ENCODE measurements around the gene PRKG2. TPM values are rescaled to one million over a fixed set of nuclear protein-coding genes. Genes with fewer than 3 reads are reported as not detected.

PRKG2 gene
- polyA plus RNA-seq, 2 of the 4 experiments (the other 2 are of a cell fraction): 0.96 to 5.3 TPM

GRCh38 chr4:81221303-81222081 lies 6.5 kb upstream of the PRKG2 start:
- H3K4me1 ChIP-seq: no peaks in the 10 kb centered on the region
- ChIA-PET POLR2A (interaction anchor here (0.6 kb wide), 1 partner anchor 120 kb away, joined by 3 read pairs; no protein-coding TSS in a partner anchor), CTCF (no interaction called here)
- no peak for TF ChIP-seq CHD2 (IDR thresholded peaks at IDR 0.05; ENCODE audit: low read length, partially characterized antibody)
- DNase-seq (ENCODE audit: low read depth in 1 of 2, low spot score in 1 of 2) (no peak), FAIRE-seq (no peak), ATAC-seq (no peak)
- H3K27ac ChIP-seq: no peak overlapping the region
- no peak overlapping the region for H3K4me2 ChIP-seq
- no peak overlapping the region for H3K4me3 ChIP-seq
- H3K9me3 ChIP-seq: no peaks in the 10 kb centered on the region
- 17% methylated on average over 3 of the region's 3 CpGs for WGBS (ENCODE audit: missing lambda C conversion rate)

GRCh38 chr4:81220271-81220670 lies 5.2 kb upstream of the PRKG2 start:
- Histone ChIP-seq H3K4me2 (no peak overlapping the region), H3K4me1 (no peaks in the 10 kb centered on the region), H3K9me3 (no peaks in the 10 kb centered on the region), H3K4me3 (no peak overlapping the region), H3K27ac (no peak overlapping the region)
- DNase-seq (ENCODE audit: low read depth in 1 of 2, low spot score in 1 of 2) (no peak), FAIRE-seq (no peak), ATAC-seq (no peak)
- WGBS (ENCODE audit: missing lambda C conversion rate): 90% methylated on average over 1 of the region's 1 CpG
- ChIA-PET POLR2A (no interaction called here), CTCF (interaction anchor here (0.9 to 1.5 kb wide), 2 partner anchors 9 to 132 kb away, joined by 3 to 6 read pairs; no protein-coding TSS in a partner anchor)
- no peak for TF ChIP-seq MYC (IDR thresholded peaks at IDR 0.05; ENCODE audit: borderline replicate concordance, low read length)
- no peak for TF ChIP-seq NPAS2 (CRISPR knock-in tag; IDR thresholded peaks at IDR 0.05; ENCODE audit: borderline replicate concordance)
- no peak for TF ChIP-seq SMC3 (IDR thresholded peaks at IDR 0.05)
- no peak for TF ChIP-seq KDM1A (IDR thresholded peaks at IDR 0.05; ENCODE audit: low read depth)
- no peak for TF ChIP-seq JUNB (IDR thresholded peaks at IDR 0.05)
- no peak for TF ChIP-seq HES2 (IDR thresholded peaks at IDR 0.05)
- TF ChIP-seq RARB (CRISPR knock-in tag; IDR thresholded peaks at IDR 0.05): no peak
- TF ChIP-seq EHMT2 (IDR thresholded peaks at IDR 0.05; ENCODE audit: low read depth): no peak
- TF ChIP-seq BHLHE40 (IDR thresholded peaks at IDR 0.05; ENCODE audit: low read depth, low read length): no peak

- Histone ChIP-seq H3K4me3 (no peak overlapping the region), H3K4me1 (no peaks in the 10 kb centered on the region), H3K27ac (no peak overlapping the region), H3K4me2 (no peak overlapping the region), H3K9me3 (no peaks in the 10 kb centered on the region)
- DNase-seq (ENCODE audit: low read depth in 1 of 2, low spot score in 1 of 2): no peak
- ATAC-seq: no peak
- CTCF ChIA-PET: interaction anchor here (1.2 kb wide), 1 partner anchor 148 kb away, joined by 3 read pairs; no protein-coding TSS in a partner anchor
- FAIRE-seq: no peak
- WGBS (ENCODE audit: missing lambda C conversion rate): 33% methylated on average over 1 of the region's 1 CpG
- TF ChIP-seq MAX (IDR thresholded peaks at IDR 0.05) (no peak), SMC3 (IDR thresholded peaks at IDR 0.05) (no peak), USF2 (IDR thresholded peaks at IDR 0.05) (no peak), CHD2 (IDR thresholded peaks at IDR 0.05; ENCODE audit: low read length, partially characterized antibody) (no peak), HOXB5 (CRISPR knock-in tag; IDR thresholded peaks at IDR 0.05) (no peak), NPAS2 (CRISPR knock-in tag; IDR thresholded peaks at IDR 0.05; ENCODE audit: borderline replicate concordance) (no peak), EHF (CRISPR knock-in tag; IDR thresholded peaks at IDR 0.05) (no peak), HMGXB4 (CRISPR knock-in tag; IDR thresholded peaks at IDR 0.05; ENCODE audit: borderline replicate concordance) (no peak), MAZ (IDR thresholded peaks at IDR 0.05; ENCODE audit: borderline replicate concordance, low read depth, low read length) (no peak), BCL3 (IDR thresholded peaks at IDR 0.05) (no peak), HDAC2 (IDR thresholded peaks at IDR 0.05) (no peak), CTCF (IDR thresholded peaks at IDR 0.05) (no peak), POLR2A (IDR thresholded peaks at IDR 0.05; ENCODE audit: low read length) (no peak), HOXA7 (CRISPR knock-in tag; IDR thresholded peaks at IDR 0.05) (no peak), SREBF2 (IDR thresholded peaks at IDR 0.05) (no peak), MAFK (IDR thresholded peaks at IDR 0.05; ENCODE audit: partially characterized antibody) (no peak), CBX2 (IDR thresholded peaks at IDR 0.05; ENCODE audit: borderline replicate concordance, low read depth) (no peak), JUN (IDR thresholded peaks at IDR 0.05) (no peak)
- POLR2A ChIA-PET: no interaction called here
Measured at GRCh38 chr4:81218206-81218605, 3.2 kb upstream of the PRKG2 start.
